SW 1271 (cell line): Measurements from ENCODE around the gene NT5C1B.
"Not testable (repeated sequence)": the region's sequence is repeated elsewhere in the genome, so short reads cannot be mapped to it uniquely, and the experiment has no call there.

Experiments
- DNase-seq, 2 experiments: peaks; one replicate each; lab custom pipeline; 2025; lab: John Stamatoyannopoulos, UW

The NT5C1B gene

DNA sequence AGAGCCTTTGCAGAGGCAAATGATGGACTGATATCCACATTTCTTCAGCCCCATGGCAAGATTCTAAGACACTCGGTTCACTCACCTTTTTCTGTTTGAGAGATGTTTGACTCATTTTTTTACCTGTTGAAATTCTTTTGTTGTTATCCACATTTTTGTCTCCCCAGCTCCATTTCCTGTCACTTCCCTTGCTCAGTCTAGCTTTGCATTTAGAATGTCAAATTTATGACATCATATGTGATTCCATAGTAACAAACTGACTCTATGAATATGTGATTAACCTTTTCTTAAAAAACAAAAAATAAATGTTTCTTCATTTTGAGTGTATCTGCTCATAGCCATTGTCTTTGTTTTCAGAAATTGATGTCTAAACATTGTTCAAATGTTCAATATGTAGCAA lies at the start of gene NT5C1B:
Gene NT5C1B, minus strand, starts transcription at position 216 of the 400 bp plus-strand sequence. Its CDS starts 101 bp downstream, at position 115.
- no peak for DNase-seq

DNA sequence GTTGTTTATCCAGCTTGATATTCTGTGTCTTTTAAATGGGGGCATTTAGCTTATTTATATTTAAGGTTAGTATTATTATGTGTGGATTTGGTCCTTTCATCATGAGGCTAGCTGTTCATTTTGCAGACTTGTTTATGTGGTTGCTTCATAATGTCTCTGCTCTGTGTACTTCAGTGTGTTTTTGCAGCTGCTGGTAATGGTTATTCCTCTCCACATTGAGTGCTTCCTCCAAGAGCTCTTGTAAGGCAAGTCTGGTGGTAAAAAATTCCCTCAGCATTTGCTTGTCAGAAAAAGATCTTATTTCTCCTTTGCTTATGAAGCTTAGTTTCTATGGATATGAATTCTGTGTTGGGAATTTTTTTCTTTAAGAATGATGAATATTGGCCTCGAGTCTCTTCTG lies 47.8 kb upstream of the NT5C1B start:
- no peak for DNase-seq

DNA sequence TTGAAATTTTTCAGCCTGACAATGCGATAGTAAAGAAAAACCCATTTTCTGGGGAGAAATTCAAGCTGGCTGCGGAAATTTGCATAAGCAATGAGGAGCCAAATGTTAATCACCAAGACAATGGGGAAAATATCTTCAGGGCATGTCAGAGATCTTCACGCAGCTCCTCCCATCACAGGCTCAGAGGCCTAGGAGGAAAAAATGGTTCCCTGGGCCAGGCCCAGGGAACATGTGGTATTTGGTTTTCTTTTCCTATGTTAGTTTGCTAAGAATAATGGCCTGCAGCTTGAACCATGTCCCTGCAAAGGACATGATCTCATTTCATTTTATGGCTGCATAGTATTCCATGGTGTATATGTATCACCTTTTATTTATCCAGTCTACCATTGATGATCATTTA lies 43.3 kb upstream of the NT5C1B start:
- not testable (repeated sequence) for DNase-seq

DNA sequence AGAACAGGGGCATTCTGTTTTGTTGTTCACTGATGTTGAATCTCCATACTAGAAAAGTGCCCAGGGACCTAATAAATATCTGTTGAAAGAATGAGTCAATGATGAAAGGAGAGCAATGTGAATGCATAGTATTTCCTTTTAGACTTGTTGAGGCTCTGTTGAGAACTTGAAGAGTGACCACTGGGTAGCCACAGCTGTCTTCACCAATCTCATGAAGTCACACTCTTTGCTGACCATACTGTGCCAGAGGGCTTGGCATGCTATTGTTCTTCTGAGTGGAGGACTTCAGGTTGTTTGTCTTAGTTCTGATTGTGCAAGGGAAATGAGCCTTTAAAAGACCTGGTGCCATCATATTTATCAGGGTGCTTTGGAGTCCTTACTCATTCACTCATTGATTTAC lies 41.6 kb upstream of the NT5C1B start:
- DNase-seq = no peak

- peak; percentile 57 to 69 for DNase-seq
These were observed 41.2 kb upstream of the NT5C1B start for GRCh38 chr2:18630541-18630940.

DNA sequence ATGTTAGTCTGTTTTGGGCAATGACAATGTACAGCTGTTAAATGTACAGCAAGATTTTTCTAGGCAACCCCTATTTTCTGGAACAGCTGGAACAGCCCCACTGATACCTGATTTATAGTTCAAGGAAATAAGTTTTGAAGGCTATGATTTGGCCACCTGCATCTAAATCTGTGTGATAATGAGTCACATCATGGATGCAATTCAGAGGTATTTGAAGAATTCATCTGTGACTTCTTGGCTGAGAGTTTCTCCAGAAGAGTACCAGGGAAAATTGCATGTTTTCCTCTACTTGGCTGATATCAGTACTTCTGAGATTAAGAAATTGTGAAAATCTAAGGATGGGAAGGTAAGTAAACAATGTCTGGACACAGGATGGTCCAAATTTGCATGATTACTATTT lies 40.7 kb upstream of the NT5C1B start:
- peak; percentile 55 to 84 for DNase-seq

GRCh38 chr2:18626958-18627650 lies 37.7 kb upstream of the NT5C1B start:
- DNase-seq = no peak

DNA sequence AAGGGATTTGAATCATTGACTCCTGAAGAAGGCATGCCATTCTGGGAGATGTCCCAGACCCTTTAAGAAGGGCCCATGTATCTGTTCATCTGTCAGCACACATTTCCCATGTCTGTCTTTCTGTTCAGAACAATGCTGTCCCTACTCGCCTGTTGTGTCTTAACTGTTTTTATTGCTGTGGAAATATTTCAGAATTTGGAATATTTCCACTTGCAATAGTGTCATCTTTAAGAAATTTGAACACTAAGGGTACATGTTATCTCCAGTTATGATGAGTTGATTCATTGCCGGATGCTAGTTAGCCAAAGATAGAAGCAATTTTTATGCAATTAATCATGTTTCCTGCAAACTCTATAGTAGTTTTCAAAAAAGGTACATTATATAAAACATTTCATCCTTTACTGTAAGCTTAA lies 36.9 kb upstream of the NT5C1B start:
- DNase-seq = peak; percentile 75 to 93

DNA sequence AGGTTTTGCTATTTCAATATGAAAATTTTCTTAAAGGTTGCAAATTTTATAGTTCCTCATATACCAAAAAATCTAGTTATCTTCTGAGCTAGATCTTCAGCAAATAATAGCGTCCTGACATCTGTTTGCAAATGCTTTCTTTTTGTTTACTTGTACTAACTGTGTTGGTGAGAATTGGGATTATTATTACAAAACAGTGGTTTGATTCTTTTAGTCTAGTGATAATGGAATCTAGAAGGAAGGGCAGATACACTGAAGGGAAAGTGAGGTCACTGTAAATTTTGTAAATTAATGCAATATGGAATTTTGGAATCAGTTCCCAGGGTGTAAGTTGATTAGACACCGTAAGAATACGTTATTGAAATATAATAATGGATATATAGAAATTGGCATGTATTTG lies 36.2 kb upstream of the NT5C1B start:
- DNase-seq = no peak

GRCh38 chr2:18623782-18624181 lies 34.4 kb upstream of the NT5C1B start:
- DNase-seq = peak; percentile 29 to 80

- DNase-seq = no peak
These were observed 31.7 kb upstream of the NT5C1B start for GRCh38 chr2:18620867-18621632.

DNA sequence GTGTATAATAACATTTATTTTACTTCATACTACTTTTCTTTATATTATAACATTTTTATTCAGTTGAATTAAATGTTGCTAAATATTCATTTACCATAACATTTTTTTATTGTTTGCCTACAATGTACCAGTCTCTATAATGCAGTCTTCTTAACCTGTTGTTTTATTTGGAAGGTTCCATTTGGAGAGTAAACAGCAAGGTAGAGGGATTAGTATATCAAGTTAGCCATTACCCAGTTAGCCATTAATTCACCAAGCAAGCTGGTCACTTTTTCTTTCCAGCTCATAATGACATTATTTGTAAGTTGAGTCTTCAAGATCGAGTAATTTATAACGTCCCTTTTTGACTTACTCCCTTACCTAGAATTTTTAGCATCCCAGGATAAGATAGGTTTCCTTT lies 29.7 kb upstream of the NT5C1B start:
- no peak for DNase-seq

- DNase-seq = no peak
These were observed 24.7 kb upstream of the NT5C1B start for GRCh38 chr2:18614041-18614440.

DNA sequence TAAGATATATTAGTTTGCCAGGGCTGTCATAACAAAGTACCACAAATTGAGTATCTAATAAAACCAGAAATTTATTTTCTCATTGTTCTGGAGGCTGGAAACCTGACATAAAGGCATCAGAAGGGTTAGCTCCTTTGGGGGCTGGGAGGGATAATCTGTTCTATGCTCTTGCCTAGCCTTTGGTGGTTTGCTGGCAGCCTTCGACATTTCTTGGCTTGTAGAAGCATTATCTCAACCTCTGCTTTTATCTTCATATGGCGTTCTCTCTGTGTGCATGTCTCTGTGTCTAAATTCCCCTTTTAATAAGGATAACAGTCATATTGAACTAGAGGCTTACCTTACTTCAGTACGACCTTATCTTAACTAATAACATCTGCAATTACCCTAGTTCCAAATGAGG lies 22.8 kb upstream of the NT5C1B start:
- no peak for DNase-seq

DNA sequence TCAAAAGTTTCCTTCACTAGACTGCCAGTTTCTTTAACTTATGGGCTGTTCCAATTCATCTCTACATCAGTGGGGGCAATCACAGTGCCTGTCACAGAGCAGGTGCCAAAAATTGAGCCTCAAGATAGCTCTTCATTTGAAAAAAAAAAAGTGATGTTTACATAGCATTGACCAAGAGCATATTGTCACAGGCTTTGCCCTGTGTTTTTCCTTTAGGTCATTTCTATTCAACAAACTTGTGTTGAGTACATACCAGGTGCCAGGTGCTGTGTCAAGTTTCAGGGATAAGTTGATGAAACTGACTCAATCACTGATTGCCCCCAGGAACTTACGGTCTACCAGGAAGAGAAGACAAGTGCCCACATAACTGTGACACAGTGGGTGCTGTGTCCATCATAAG lies 22.2 kb upstream of the NT5C1B start:
- DNase-seq = no peak

GRCh38 chr2:18611184-18611583 lies 21.8 kb upstream of the NT5C1B start:
- no peak for DNase-seq

- DNase-seq = no peak
These were observed 21.3 kb upstream of the NT5C1B start for GRCh38 chr2:18610651-18611050.

DNA sequence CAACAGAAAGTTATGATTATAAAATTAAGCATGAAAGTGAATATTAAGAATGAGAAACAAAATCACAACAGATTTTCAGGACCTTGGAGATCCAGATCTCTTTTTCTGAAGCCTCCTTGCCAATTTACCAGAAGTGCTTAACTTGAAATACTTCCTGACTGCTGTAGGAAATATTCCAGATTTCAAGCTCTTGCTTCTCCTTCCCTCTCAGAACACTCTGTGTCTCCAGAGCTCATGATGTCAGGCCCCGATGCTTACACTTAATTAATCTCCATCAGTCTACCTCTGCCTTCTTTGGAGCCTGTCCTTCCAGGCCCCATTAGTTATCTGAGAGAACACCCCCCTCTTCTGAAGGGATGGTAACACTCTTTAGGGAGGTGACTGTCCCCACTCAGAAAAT lies 20.7 kb upstream of the NT5C1B start:
- DNase-seq = no peak

- DNase-seq = no peak
These were observed 15.7 kb upstream of the NT5C1B start for GRCh38 chr2:18605115-18605514.

DNA sequence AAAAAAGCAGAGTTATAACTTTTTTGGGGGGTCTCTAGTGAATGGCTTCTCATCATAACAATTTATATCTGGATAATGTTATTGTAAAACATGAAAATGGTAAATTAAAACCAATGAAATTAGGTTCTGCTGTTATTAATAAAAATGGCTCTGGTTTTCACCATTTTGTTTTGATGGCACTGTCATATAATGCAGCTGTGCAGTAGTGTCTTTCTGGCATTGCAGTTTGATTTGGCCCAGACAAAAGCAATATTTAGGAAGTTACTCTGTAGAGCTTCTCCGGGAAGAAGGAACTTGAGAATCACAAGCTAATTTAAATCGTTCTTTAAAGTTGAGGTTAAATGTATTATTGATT lies 15.1 kb upstream of the NT5C1B start:
- no peak for DNase-seq

DNA sequence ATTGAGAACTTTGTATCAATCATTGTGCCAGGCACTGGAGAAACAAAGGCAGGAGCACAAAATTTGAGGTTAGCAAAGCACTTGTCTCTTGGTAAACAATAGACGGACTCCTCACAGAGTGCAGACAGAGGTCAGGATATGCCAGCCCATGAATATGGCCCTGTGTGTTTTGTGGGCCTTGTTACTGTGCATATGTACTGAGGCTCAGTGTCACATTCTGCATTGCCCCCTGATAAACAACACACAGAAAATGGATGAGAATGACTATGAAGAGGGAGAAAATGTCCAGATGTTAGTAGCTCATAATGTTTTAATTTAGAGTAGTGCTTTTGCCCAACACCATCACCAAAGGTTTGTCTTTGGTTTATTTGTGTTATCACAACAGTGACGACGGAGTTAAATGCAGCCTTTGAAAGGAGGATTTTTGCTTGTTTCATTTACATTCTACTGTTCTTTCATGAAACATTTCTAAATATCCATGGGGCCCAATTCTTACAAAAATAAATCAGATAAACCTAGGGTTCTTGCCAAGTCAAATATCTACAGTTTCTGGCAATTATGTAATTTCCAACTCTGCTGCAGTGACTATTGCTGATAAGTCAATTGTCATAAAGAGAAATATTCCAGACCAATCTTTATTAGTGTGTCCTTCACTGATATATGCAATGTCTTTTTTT lies 14.6 kb upstream of the NT5C1B start:
- no peak for DNase-seq

DNA sequence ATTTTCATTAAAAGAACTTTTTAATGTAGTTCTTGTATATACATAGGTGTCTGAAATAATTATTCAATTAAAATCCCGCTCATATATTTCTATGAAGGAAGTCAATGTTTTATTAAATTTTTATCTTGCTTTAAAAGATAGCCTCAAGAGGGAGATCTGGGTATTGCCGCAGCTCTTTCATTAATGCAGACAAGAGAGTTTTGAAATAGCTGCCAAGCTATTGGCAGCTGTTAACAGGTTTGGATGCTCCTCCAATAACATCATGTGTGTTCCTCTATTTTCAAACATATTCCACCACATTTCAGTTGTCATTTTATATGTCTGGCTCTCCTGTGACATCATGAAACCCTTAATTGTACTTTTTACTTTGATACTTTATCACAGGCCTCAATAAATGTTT lies 12.9 kb upstream of the NT5C1B start:
- no peak for DNase-seq

- no peak for DNase-seq
These were observed 10.9 kb upstream of the NT5C1B start for GRCh38 chr2:18600255-18600613.
